ENCODE data around the gene TTC24. TPM values are rescaled to one million over a fixed set of nuclear protein-coding genes. Genes with fewer than 3 reads are reported as not detected.

TTC24 gene
- total RNA-seq, 1 donor from 2014 or later, result not detected

- Histone ChIP-seq H3K4me3 (ENCODE audit: low read depth, low read length) (no peak overlapping the region), H3K36me3 (ENCODE audit: control insufficient read depth, insufficient read depth, low read length) (peaks cover 1% of the 10 kb centered on the region), H3K27me3 (ENCODE audit: control insufficient read depth, insufficient read depth, low read length) (no peaks in the 10 kb centered on the region)
- FAIRE-seq (peak; percentile 55), DNase-seq (ENCODE audit: low read depth) (no peak)
- no peak for TF ChIP-seq CTCF (IDR thresholded peaks at IDR 0.05; ENCODE audit: insufficient read depth, low read length, severe bottlenecking)
Measured at GRCh38 chr1:156544592-156545102, 34.9 kb upstream of the TTC24 start.

- Histone ChIP-seq H3K4me3 (ENCODE audit: low read depth, low read length) (no peak overlapping the region), H3K36me3 (ENCODE audit: control insufficient read depth, insufficient read depth, low read length) (peaks cover 1% of the 10 kb centered on the region), H3K27me3 (ENCODE audit: control insufficient read depth, insufficient read depth, low read length) (no peaks in the 10 kb centered on the region)
- no peak for TF ChIP-seq CTCF (IDR thresholded peaks at IDR 0.05; ENCODE audit: insufficient read depth, low read length, severe bottlenecking)
- FAIRE-seq (no peak), DNase-seq (ENCODE audit: low read depth) (no peak)
Measured at GRCh38 chr1:156546267-156546666, 33.3 kb upstream of the TTC24 start.

- Histone ChIP-seq H3K36me3 (ENCODE audit: control insufficient read depth, insufficient read depth, low read length) (peaks cover 1% of the 10 kb centered on the region), H3K4me3 (ENCODE audit: low read depth, low read length) (no peak overlapping the region), H3K27me3 (ENCODE audit: control insufficient read depth, insufficient read depth, low read length) (no peaks in the 10 kb centered on the region)
- TF ChIP-seq CTCF (IDR thresholded peaks at IDR 0.05; ENCODE audit: insufficient read depth, low read length, severe bottlenecking), result no peak
- DNase-seq (ENCODE audit: low read depth) (no peak), FAIRE-seq (no peak)
Measured at GRCh38 chr1:156547434-156547833, 32.1 kb upstream of the TTC24 start.

- Histone ChIP-seq H3K36me3 (ENCODE audit: control insufficient read depth, insufficient read depth, low read length) (peaks cover 1% of the 10 kb centered on the region), H3K4me3 (ENCODE audit: low read depth, low read length) (no peak overlapping the region), H3K27me3 (ENCODE audit: control insufficient read depth, insufficient read depth, low read length) (no peaks in the 10 kb centered on the region)
- no peak for TF ChIP-seq CTCF (IDR thresholded peaks at IDR 0.05; ENCODE audit: insufficient read depth, low read length, severe bottlenecking)
- FAIRE-seq, result no peak
- no peak for DNase-seq (ENCODE audit: low read depth)
Measured at GRCh38 chr1:156547982-156548381, 31.5 kb upstream of the TTC24 start.

- FAIRE-seq (no peak), DNase-seq (ENCODE audit: low read depth) (peak; percentile 14)
- no peak overlapping the region for H3K4me3 ChIP-seq (ENCODE audit: low read depth, low read length)
- no peaks in the 10 kb centered on the region for H3K27me3 ChIP-seq (ENCODE audit: control insufficient read depth, insufficient read depth, low read length)
- no peak for TF ChIP-seq CTCF (IDR thresholded peaks at IDR 0.05; ENCODE audit: insufficient read depth, low read length, severe bottlenecking)
- peaks cover 4% of the 10 kb centered on the region for H3K36me3 ChIP-seq (ENCODE audit: control insufficient read depth, insufficient read depth, low read length)
Measured at GRCh38 chr1:156549390-156549789, 30.1 kb upstream of the TTC24 start.

- no peak overlapping the region for H3K4me3 ChIP-seq (ENCODE audit: low read depth, low read length)
- H3K36me3 ChIP-seq (ENCODE audit: control insufficient read depth, insufficient read depth, low read length), result peaks cover 4% of the 10 kb centered on the region
- H3K27me3 ChIP-seq (ENCODE audit: control insufficient read depth, insufficient read depth, low read length), result no peaks in the 10 kb centered on the region
- FAIRE-seq, result no peak
- DNase-seq (ENCODE audit: low read depth), result peak; percentile 59
- TF ChIP-seq CTCF (IDR thresholded peaks at IDR 0.05; ENCODE audit: insufficient read depth, low read length, severe bottlenecking), result no peak
Measured at GRCh38 chr1:156549831-156550230, 29.7 kb upstream of the TTC24 start.
